ENCODE results near the gene ARRB1.

The ARRB1 gene

DNA sequence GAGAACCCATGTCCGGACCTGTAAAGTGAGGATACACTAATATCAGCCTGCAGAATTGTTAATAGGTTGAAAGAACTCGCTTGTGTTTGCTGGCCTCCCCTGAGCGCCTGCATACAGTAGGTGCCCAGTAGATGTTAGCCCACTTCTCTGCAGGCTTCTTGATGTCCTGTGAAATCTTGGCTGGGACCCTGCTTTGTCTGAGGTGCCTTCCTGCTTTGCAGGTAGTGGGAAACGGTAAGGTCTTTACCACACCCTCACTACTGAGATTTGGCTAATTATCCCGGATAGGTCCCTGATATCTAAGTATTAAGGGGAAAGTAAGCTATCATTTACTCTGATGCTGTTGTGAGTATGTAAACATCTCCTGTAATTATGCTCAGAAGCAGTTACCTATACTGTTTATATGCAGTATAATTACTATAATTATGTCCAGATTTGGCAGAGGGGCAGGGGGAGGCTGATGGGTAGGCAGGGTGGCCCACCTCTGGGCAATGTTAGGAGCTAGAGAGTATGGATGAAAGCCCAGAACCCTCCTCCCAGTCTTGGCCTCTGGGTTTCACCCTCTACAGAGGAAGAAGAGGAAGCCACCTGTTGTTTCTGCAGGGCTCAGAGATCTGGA lies 1.2 kb upstream of the ARRB1 start:
- DNase-seq (ENCODE audit: low read depth in 2 of 2) = no peak
- TF ChIP-seq CTCF (IDR thresholded peaks at IDR 0.05; ENCODE audit: low read depth, low read length) = no peak
- H3K4me3 ChIP-seq (replicated peaks in 1 of 2; ENCODE audit: low read depth in 2 of 2, low read length in 2 of 2) = peak overlapping the region; percentile 61

GRCh38 chr11:75351791-75352587 lies 528 bp upstream of the ARRB1 start:
- DNase-seq (ENCODE audit: low read depth in 2 of 2) = peak; percentile 41 to 75
- H3K4me3 ChIP-seq (replicated peaks in 1 of 2; ENCODE audit: low read depth in 2 of 2, low read length in 2 of 2) = peak overlapping the region; percentile 61

GRCh38 chr11:75350743-75351540 lies 519 bp downstream of the ARRB1 start:
- peak overlapping the region; percentile 53 to 61 for H3K4me3 ChIP-seq (replicated peaks in 1 of 2; ENCODE audit: low read depth in 2 of 2, low read length in 2 of 2)
- DNase-seq (ENCODE audit: low read depth in 2 of 2) = peak in 1 of 2 donors; percentile 33
- TF ChIP-seq CTCF (IDR thresholded peaks at IDR 0.05; ENCODE audit: low read depth, low read length) = no peak

More at GRCh38 chr11:75351791-75352587, 528 bp upstream of the ARRB1 start:
- TF ChIP-seq CTCF (IDR thresholded peaks at IDR 0.05; ENCODE audit: low read depth, low read length) = peak; percentile 7

- no peak for TF ChIP-seq CTCF (IDR thresholded peaks at IDR 0.05; ENCODE audit: low read depth, low read length)
- no peak for DNase-seq (ENCODE audit: low read depth in 2 of 2)
- peak overlapping the region; percentile 53 to 61 for H3K4me3 ChIP-seq (replicated peaks in 1 of 2; ENCODE audit: low read depth in 2 of 2, low read length in 2 of 2)
Measured at GRCh38 chr11:75350122-75350742, 1.2 kb downstream of the ARRB1 start.

DNA sequence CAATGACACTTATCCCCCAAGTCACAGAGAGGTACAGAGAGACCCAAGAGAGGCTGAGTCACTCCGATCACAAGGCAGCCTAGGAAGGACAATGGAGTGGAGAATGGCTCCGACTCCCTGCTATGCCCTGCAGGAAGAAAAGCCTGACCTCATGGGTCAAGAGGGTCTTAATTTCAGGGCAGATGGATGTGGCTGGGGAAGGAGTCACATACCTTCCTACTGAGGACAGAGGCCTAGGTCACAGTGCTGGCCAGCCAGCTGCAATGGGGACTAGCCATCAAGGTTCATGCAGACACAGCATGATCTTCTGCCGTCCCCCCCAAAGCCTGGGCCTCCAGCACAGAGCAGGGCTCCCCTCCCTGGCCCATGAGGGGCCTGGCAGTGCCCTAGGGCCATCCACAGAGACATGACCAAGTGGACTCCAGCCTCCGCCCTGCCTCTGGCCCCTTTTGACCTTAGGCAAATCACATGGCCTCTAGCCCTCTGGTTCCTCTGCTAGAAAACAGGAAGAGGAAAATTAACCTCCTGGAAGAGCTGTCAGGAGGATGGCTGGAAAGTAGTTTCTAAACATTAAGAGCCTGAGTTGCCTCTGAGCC lies 1.8 kb downstream of the ARRB1 start:
- DNase-seq (ENCODE audit: low read depth in 2 of 2) = no peak
- no peak for TF ChIP-seq CTCF (IDR thresholded peaks at IDR 0.05; ENCODE audit: low read depth, low read length)
- peak overlapping the region in 1 of 2 donors; percentile 5 for H3K4me3 ChIP-seq (replicated peaks in 1 of 2; ENCODE audit: low read depth in 2 of 2, low read length in 2 of 2)

Data from cardiac fibroblast (primary cell).